Central memory CD8-positive, alpha-beta T cell (primary cell): Measurements from ENCODE around the gene DGKG.

Experiments
- ATAC-seq: fragments of 150-1000 bp; cut with Tn5 transposase; replicated peaks from 2 replicates; pipeline ENCODE4 v1.10.0; 2022; ENCODE audit warnings: mild to moderate bottlenecking, moderate FRiP score, moderate number of reproducible peaks; ENCODE audit not compliant: poor library complexity, severe bottlenecking; ENCODE audit errors: extremely low read depth
- DNase-seq, 2 donors: peaks; one replicate each; pipeline ENCODE4 v3.0.0; 2021; ENCODE audit warnings: low spot score in 2 of 2
- H3K27ac Mint-ChIP-seq: one replicate; pipeline ENCODE4 v1.8.0; 2022; ENCODE audit warnings: low read depth, mild to moderate bottlenecking, moderate library complexity, mixed read lengths
- H3K27me3 Mint-ChIP-seq: one replicate; pipeline ENCODE4 v1.8.0; 2022; ENCODE audit warnings: mixed read lengths
- H3K36me3 Mint-ChIP-seq: one replicate; pipeline ENCODE4 v1.8.0; 2022; ENCODE audit warnings: mild to moderate bottlenecking, moderate library complexity, mixed read lengths; ENCODE audit not compliant: insufficient read depth
- H3K4me1 Mint-ChIP-seq: one replicate; pipeline ENCODE4 v1.8.0; 2022; ENCODE audit warnings: mixed read lengths
- H3K4me3 Mint-ChIP-seq: one replicate; pipeline ENCODE4 v1.8.0; 2022; ENCODE audit warnings: mild to moderate bottlenecking, moderate library complexity, mixed read lengths
- H3K9me3 Mint-ChIP-seq: one replicate; pipeline ENCODE4 v1.8.0; 2022; ENCODE audit warnings: mixed read lengths

The DGKG gene

DNA sequence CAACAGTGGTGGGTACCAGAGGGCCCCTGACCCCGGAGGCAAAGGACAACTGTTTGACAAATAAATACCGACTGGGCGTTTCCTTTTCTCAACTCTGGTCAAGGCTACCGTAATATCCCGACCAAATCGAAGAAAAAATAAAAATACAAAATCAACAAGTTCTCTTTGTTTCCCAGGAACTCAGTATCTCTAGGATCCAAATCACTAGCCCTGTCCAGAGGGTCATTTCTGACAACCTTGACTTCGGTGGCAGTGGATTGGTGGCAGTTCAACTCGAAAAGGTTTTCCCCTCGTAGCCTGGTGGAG is 456 bp upstream of the DGKG start:
- Mint-ChIP-seq H3K36me3 (no peaks in the 10 kb centered on the region), H3K27me3 (peaks cover 75% of the 10 kb centered on the region), H3K4me3 (peak overlapping the region; percentile 17), H3K4me1 (no peaks in the 10 kb centered on the region), H3K9me3 (no peaks in the 10 kb centered on the region), H3K27ac (no peak overlapping the region)
- DNase-seq, result no peak
- no peak for ATAC-seq

DNA sequence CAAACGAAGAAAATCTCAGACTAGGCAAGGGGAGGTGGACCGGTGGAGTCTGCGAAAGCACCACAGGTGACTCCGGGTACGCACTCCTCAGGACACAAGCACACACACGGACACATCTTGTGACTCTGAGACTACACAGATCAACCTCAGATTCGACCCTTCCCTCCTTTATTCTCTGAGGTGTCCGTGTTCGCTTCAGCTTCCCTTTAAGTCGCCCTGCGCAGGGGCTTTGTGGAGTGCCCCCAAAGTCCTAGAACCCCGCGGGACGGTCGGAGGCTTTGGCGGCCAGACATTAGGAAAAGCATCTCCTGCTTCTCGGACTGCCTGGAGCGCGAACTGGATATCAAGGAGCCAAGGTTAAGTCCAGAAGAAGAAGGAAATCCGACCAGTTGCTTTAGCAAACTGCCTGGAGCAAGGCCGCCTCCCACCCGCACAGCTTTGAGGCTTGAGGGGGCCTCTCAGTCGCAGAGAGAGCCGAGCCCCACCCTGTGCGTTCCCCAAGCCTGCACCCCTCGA is 730 bp downstream of the DGKG start:
- Mint-ChIP-seq H3K27me3 (peaks cover 67% of the 10 kb centered on the region), H3K27ac (no peak overlapping the region), H3K4me1 (no peaks in the 10 kb centered on the region), H3K36me3 (no peaks in the 10 kb centered on the region), H3K9me3 (no peaks in the 10 kb centered on the region), H3K4me3 (no peak overlapping the region)
- no peak for ATAC-seq
- no peak for DNase-seq

DNA sequence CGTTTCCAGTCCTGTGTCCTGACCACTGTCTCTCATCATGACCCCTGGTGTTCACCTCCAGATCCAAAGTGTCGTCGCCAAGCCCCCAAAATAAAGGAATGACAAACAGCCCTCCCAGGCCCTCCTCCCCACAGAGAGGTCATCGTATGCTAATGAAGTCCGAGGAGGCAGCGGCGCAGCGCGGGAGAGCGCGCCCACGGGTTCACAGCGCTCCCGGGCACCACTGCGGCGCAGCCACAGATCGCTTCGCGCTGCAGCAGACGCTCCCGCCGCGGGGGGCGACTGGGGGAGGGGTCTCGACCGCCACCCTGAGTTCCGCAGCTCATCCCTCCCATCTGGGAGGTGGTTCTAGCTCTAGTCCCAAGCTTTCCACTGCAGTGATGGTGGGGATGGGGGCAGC is 1.3 kb downstream of the DGKG start:
- Mint-ChIP-seq H3K27ac (no peak overlapping the region), H3K4me3 (no peak overlapping the region), H3K36me3 (no peaks in the 10 kb centered on the region), H3K4me1 (no peaks in the 10 kb centered on the region), H3K9me3 (no peaks in the 10 kb centered on the region), H3K27me3 (peaks cover 72% of the 10 kb centered on the region)
- DNase-seq (no peak), ATAC-seq (no peak)

DNA sequence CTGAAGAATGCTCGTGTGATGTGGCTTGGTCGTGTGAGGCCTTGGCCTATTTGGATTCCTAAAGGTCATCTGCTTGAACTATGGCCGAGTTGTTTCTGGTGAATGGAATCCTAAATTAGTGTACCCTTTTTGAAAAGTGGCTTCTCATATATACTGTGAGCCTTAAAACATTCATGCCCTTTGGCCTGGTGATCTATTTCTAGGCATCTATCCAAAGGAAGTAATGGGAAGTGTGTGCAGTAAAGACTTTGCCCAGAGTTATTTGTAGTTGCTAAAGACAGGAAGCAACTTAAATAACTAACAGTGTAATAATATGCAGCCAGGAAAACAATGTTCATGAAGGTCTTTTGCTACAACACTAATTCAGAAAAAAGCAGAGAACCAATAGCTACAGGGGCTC is 3.0 kb downstream of the DGKG start:
- peaks cover 61% of the 10 kb centered on the region for H3K27me3 Mint-ChIP-seq
- DNase-seq, result no peak
- no peaks in the 10 kb centered on the region for H3K4me1 Mint-ChIP-seq
- no peaks in the 10 kb centered on the region for H3K9me3 Mint-ChIP-seq
- H3K36me3 Mint-ChIP-seq, result no peaks in the 10 kb centered on the region
- no peak overlapping the region for H3K27ac Mint-ChIP-seq
- no peak overlapping the region for H3K4me3 Mint-ChIP-seq
- ATAC-seq, result no peak

DNA sequence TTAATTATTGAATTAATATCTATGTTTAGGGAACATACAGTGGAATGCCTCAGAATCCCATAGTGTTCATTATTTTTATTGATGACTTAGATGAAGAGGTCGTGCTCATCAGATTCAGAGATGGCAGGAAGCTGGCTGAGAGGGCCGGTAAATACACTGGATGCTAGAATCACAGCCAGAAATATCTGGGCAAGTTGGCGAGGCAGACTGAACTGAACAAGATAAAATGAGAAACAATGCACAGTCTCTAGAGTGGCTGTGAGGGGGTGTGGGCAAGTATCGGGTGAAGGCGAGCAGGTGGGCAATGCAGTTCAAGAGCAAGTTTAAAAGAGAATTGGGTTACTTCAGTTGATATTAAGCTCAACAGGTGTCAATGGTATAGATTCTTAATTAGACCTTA is 5.9 kb downstream of the DGKG start:
- Mint-ChIP-seq H3K27me3 (peaks cover 56% of the 10 kb centered on the region), H3K27ac (no peak overlapping the region), H3K4me1 (no peaks in the 10 kb centered on the region), H3K4me3 (no peak overlapping the region), H3K9me3 (no peaks in the 10 kb centered on the region), H3K36me3 (no peaks in the 10 kb centered on the region)
- DNase-seq, result no peak
- ATAC-seq, result no peak

DNA sequence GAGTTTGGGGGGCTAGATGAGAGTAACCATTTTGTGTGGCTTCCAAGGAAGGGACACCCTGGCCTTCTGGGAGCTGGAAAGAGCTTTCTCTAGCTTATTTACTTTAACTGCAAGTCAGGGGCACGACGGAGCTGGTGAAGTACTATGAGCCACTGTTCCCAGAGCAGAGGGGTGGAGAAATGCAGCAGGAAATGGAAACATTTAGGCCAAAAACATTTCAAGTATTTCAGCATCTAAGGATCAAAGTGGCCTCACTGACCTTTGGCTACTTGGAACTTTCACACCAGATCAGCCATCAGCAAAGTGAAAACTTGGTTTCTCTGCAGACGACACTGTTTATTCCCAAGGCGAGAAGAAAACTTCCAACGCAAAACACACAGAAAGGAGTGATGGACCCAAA is 7.9 kb downstream of the DGKG start:
- no peak overlapping the region for H3K27ac Mint-ChIP-seq
- H3K27me3 Mint-ChIP-seq, result peaks cover 43% of the 10 kb centered on the region
- H3K36me3 Mint-ChIP-seq, result no peaks in the 10 kb centered on the region
- no peak overlapping the region for H3K4me3 Mint-ChIP-seq
- ATAC-seq (no peak), DNase-seq (no peak)
- H3K9me3 Mint-ChIP-seq, result no peaks in the 10 kb centered on the region
- H3K4me1 Mint-ChIP-seq, result no peaks in the 10 kb centered on the region

DNA sequence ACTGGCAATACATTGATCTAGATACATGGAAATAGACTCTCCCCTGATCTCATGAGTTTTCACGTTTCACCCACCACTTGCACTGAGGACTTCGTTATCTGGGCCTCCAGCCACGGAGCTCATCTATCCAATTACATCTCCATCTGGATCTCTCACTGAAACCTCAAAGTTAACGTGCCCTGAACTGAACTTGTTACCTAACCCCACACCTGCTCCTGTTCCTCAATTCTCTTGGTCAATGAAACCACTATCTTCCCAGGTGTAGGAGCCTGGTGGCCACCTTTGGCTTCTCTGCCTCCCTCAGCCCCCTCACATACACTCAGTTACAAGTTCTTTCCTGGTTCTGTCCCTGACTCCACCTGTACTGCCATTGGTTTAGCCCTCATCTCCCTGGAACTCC is 9.7 kb downstream of the DGKG start:
- H3K27ac Mint-ChIP-seq, result no peak overlapping the region

DNA sequence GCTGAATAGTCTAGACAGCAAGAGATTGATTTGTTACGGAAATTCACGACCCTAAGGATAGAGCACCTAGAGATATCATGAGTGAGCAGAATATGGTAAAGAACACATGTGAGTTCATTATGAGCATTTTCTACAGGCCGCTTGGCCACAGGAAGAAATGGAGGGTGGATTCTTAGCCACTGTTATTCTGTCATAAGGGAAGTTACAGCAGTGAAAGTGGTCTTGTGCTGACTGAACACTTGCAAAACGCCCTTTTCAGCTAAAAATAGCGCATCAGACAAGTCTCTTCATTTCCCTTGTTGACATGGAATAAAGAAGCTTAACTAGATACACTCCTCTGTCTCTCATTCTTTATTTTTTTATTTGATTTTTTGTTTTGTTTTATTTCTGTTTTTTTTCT is 19.8 kb downstream of the DGKG start:
- no peak overlapping the region for H3K27ac Mint-ChIP-seq
- DNase-seq (no peak), ATAC-seq (no peak)
- peaks cover 25% of the 10 kb centered on the region for H3K27me3 Mint-ChIP-seq
- H3K4me1 Mint-ChIP-seq, result no peaks in the 10 kb centered on the region
- H3K9me3 Mint-ChIP-seq, result peaks cover 6% of the 10 kb centered on the region
- H3K36me3 Mint-ChIP-seq, result no peaks in the 10 kb centered on the region
- no peak overlapping the region for H3K4me3 Mint-ChIP-seq

More for the DNA sequence above, 9.7 kb downstream of the DGKG start:
- ATAC-seq (no peak), DNase-seq (no peak)
- no peaks in the 10 kb centered on the region for H3K9me3 Mint-ChIP-seq
- H3K4me1 Mint-ChIP-seq, result no peaks in the 10 kb centered on the region
- no peak overlapping the region for H3K4me3 Mint-ChIP-seq
- no peaks in the 10 kb centered on the region for H3K36me3 Mint-ChIP-seq
- peaks cover 34% of the 10 kb centered on the region for H3K27me3 Mint-ChIP-seq

DNA sequence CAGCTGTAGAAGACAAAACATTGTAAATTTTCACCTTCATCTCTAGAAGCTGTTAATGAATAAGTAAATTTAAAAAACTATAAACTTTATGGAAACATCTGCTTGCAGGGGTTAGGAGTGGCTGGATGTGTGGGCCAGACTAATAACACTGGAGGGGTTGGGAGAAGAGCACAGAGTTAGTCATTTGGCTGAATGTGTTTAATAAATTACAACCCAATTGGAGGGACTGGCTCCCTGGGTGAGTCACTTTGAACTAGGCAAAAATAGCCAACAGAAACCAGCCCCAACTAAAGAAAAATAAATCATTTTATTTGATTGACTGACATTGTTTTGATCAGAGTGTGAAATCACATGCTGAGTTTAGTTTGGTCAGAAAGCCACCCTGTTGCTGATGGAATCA is 21.8 kb downstream of the DGKG start:
- no peak overlapping the region for H3K4me3 Mint-ChIP-seq
- no peaks in the 10 kb centered on the region for H3K4me1 Mint-ChIP-seq
- no peak for DNase-seq
- H3K27me3 Mint-ChIP-seq, result peaks cover 38% of the 10 kb centered on the region
- H3K9me3 Mint-ChIP-seq, result peaks cover 6% of the 10 kb centered on the region
- H3K27ac Mint-ChIP-seq, result no peak overlapping the region
- no peaks in the 10 kb centered on the region for H3K36me3 Mint-ChIP-seq
- ATAC-seq, result no peak

DNA sequence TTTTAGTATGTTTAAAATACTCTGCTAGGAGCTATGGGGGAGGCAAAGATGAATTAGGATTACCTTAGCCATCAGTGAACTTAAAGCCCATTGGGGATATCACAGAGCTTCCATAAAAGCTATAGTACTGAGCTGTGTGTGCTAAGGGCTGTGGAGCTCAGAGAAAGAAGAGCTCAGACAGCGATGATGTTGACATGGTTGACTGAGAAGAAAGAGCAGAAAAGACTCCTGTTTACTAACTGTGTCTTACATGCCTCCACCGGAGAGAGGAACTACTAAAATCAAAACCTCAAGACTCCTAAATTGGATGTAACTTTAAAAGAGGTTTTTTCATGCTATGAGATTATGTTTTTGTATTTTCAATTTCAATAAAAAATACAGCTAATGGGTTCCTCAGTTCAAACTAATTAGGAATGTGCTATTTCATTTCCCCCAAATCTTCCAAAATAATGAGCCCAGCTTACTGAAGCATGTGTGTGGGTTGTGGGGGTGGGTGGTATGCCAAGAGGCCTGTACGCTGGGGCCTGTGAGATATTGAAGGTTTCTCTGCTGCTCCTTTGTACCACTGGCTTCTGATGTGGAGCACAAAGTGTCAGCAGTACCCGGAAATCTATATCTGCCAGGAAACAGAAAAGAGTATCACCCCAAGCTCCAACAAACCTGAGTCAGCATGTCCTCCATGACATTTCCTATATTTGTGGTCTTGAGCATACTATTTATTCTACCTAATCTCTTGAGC is 22.7 kb downstream of the DGKG start:
- H3K4me3 Mint-ChIP-seq, result no peak overlapping the region
- ATAC-seq (no peak), DNase-seq (no peak)
- H3K9me3 Mint-ChIP-seq, result peaks cover 6% of the 10 kb centered on the region
- peaks cover 47% of the 10 kb centered on the region for H3K27me3 Mint-ChIP-seq
- H3K36me3 Mint-ChIP-seq, result no peaks in the 10 kb centered on the region
- no peak overlapping the region for H3K27ac Mint-ChIP-seq
- no peaks in the 10 kb centered on the region for H3K4me1 Mint-ChIP-seq

DNA sequence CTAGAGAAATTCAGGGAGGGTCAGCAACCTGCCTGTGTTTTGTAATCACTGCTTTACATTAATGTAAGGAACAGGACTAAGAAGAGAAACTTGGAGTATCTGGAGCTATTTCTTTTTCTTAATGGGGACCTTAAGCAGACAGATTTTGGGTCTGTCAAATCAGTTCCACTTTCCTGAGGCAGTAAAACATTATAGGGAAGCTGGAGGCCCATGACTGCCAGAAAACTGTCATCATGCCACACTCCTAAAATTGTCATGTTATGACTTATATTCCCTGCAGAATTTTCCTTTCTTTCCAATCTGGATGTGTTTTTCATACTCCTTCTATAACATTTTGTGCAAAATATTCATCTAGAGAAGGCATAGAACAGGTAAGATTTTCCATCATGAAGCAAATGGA is 28.8 kb downstream of the DGKG start:
- Mint-ChIP-seq H3K4me3 (no peak overlapping the region), H3K27me3 (peaks cover 52% of the 10 kb centered on the region), H3K9me3 (no peaks in the 10 kb centered on the region), H3K4me1 (no peaks in the 10 kb centered on the region), H3K36me3 (no peaks in the 10 kb centered on the region), H3K27ac (no peak overlapping the region)
- DNase-seq (no peak), ATAC-seq (no peak)

DNA sequence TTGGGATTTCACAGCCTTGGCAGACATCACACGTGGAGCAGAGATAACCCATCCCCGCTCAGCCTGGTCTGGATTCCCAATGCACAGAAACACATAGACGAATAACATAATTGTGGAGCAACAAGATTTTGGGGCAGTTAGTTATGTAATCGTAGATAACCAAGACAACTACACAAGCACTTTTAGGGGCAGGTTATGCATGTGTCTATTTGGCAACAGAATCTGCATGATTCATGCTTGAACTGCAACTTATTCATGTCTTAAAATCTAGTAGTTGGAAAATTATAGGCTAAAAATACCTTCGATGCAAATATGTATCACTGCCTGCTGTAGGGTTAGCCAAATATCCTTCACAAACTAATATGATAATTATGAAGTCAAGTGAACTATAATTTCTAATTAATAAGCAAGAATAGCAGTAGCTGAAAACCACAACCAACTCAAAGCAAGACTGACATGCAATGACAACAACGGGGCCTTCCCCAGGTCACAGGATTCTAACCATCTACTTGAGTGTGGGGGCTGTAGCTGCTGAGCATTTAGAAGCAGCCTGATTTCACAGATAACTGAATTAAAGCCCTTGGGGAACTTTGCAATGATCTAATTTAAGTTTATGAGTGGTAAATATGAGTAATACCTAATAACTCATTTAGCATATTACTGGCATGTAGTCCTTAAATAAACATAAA is 31.1 kb downstream of the DGKG start:
- Mint-ChIP-seq H3K9me3 (no peaks in the 10 kb centered on the region), H3K36me3 (no peaks in the 10 kb centered on the region), H3K4me3 (no peak overlapping the region), H3K27me3 (peaks cover 51% of the 10 kb centered on the region), H3K27ac (no peak overlapping the region), H3K4me1 (no peaks in the 10 kb centered on the region)
- no peak for ATAC-seq
- no peak for DNase-seq

DNA sequence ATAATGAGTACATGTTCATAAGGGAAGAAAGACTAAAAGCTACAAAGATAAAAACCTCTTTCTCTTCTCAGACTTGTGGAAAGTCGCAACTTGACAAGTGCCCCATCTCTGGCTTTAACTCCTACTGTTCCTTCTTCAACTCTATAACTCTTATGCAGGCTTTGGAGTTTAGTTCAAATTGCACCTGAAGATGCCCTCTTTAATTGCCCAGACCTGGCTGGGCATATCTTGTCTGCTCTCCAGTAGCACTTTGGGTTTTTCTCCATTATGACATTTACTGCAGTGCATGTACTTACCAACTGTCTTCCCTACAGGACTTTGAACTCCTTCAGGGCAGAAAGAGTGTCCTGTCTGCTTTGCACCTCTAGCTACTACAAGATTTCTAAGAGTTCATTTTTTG is 32.4 kb downstream of the DGKG start:
- Mint-ChIP-seq H3K27ac (no peak overlapping the region), H3K27me3 (peaks cover 43% of the 10 kb centered on the region), H3K4me1 (no peaks in the 10 kb centered on the region), H3K9me3 (no peaks in the 10 kb centered on the region), H3K36me3 (no peaks in the 10 kb centered on the region), H3K4me3 (no peak overlapping the region)
- DNase-seq (no peak), ATAC-seq (no peak)
